Measurements from ENCODE around the gene KANK4.

KANK4 gene

GRCh38 chr1:62271948-62272728 is 47.1 kb downstream of the KANK4 start:
- peaks cover 0 to 7% of the 10 kb centered on the region in 2 experiments for H3K4me1 ChIP-seq (ENCODE audit: control insufficient read depth in 1 of 2, insufficient read depth in 1 of 2, low read depth in 1 of 2, low read length in 1 of 2)
- no peaks in the 10 kb centered on the region for H3K9me3 ChIP-seq
- H3K4me3 ChIP-seq (ENCODE audit: low read depth in 1 of 2, low read length in 1 of 2), result no peak overlapping the region
- no peaks in the 10 kb centered on the region for H3K36me3 ChIP-seq
- no peak for TF ChIP-seq CTCF (IDR thresholded peaks at IDR 0.05)
- H3K27me3 ChIP-seq, result no peaks in the 10 kb centered on the region
- H3K27ac ChIP-seq, result no peak overlapping the region

GRCh38 chr1:62271134-62271533 is 48.1 kb downstream of the KANK4 start:
- no peaks in the 10 kb centered on the region for H3K9me3 ChIP-seq
- no peak overlapping the region for H3K4me3 ChIP-seq (ENCODE audit: low read depth in 1 of 2, low read length in 1 of 2)
- no peaks in the 10 kb centered on the region for H3K36me3 ChIP-seq
- H3K27ac ChIP-seq, result no peak overlapping the region
- H3K4me1 ChIP-seq (ENCODE audit: control insufficient read depth in 1 of 2, insufficient read depth in 1 of 2, low read depth in 1 of 2, low read length in 1 of 2), result peaks cover 0 to 7% of the 10 kb centered on the region in 2 experiments
- TF ChIP-seq CTCF (IDR thresholded peaks at IDR 0.05), result no peak
- H3K27me3 ChIP-seq, result no peaks in the 10 kb centered on the region

- TF ChIP-seq CTCF (IDR thresholded peaks at IDR 0.05), result no peak
- Histone ChIP-seq H3K27me3 (no peaks in the 10 kb centered on the region), H3K4me3 (ENCODE audit: low read depth in 1 of 2, low read length in 1 of 2) (no peak overlapping the region), H3K36me3 (no peaks in the 10 kb centered on the region), H3K27ac (no peak overlapping the region), H3K9me3 (no peaks in the 10 kb centered on the region), H3K4me1 (ENCODE audit: control insufficient read depth in 1 of 2, insufficient read depth in 1 of 2, low read depth in 1 of 2, low read length in 1 of 2) (peaks cover 0 to 7% of the 10 kb centered on the region in 2 experiments)
Measured at GRCh38 chr1:62269851-62270495, 49.3 kb downstream of the KANK4 start.

- Histone ChIP-seq H3K27ac (no peak overlapping the region), H3K4me3 (ENCODE audit: low read depth in 1 of 2, low read length in 1 of 2) (no peak overlapping the region), H3K4me1 (ENCODE audit: control insufficient read depth in 1 of 2, insufficient read depth in 1 of 2, low read depth in 1 of 2, low read length in 1 of 2) (peaks cover 0 to 7% of the 10 kb centered on the region in 2 experiments), H3K27me3 (no peaks in the 10 kb centered on the region), H3K9me3 (no peaks in the 10 kb centered on the region), H3K36me3 (no peaks in the 10 kb centered on the region)
- no peak for TF ChIP-seq CTCF (IDR thresholded peaks at IDR 0.05)
Measured at GRCh38 chr1:62269439-62269838, 49.8 kb downstream of the KANK4 start.

GRCh38 chr1:62268315-62268714 is 50.9 kb downstream of the KANK4 start:
- no peaks in the 10 kb centered on the region for H3K9me3 ChIP-seq
- H3K36me3 ChIP-seq, result no peaks in the 10 kb centered on the region
- no peak for TF ChIP-seq CTCF (IDR thresholded peaks at IDR 0.05)
- H3K27ac ChIP-seq, result no peak overlapping the region
- no peak overlapping the region for H3K4me3 ChIP-seq (ENCODE audit: low read depth in 1 of 2, low read length in 1 of 2)
- H3K27me3 ChIP-seq, result no peaks in the 10 kb centered on the region
- H3K4me1 ChIP-seq (ENCODE audit: control insufficient read depth in 1 of 2, insufficient read depth in 1 of 2, low read depth in 1 of 2, low read length in 1 of 2), result peaks cover 0 to 7% of the 10 kb centered on the region in 2 experiments
